Measurements from ENCODE around the gene FAM210A.

DNA sequence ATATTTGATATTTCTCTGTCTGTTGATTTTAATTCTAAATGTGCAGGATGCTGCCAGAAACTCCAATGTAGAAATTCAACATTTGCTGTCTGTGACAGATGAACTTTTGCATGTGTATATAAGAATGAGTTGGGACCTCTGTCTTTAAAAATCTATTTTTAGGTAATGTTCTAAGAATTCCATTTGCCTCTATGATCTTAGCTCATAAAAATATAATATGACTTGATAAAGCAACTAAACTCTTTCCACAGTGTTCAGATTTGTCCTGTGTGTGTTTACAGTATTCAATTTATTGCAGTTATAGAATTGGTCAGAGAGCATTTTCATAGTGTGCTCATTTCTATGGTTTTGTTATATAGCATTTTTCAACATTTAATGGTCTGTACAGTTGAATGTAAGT is 33.7 kb upstream of the FAM210A start:
- TF ChIP-seq, protein P1, sequence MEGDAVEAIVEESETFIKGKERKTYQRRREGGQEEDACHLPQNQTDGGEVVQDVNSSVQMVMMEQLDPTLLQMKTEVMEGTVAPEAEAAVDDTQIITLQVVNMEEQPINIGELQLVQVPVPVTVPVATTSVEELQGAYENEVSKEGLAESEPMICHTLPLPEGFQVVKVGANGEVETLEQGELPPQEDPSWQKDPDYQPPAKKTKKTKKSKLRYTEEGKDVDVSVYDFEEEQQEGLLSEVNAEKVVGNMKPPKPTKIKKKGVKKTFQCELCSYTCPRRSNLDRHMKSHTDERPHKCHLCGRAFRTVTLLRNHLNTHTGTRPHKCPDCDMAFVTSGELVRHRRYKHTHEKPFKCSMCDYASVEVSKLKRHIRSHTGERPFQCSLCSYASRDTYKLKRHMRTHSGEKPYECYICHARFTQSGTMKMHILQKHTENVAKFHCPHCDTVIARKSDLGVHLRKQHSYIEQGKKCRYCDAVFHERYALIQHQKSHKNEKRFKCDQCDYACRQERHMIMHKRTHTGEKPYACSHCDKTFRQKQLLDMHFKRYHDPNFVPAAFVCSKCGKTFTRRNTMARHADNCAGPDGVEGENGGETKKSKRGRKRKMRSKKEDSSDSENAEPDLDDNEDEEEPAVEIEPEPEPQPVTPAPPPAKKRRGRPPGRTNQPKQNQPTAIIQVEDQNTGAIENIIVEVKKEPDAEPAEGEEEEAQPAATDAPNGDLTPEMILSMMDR (IDR thresholded peaks at IDR 0.05), result no peak
- no peak for TF ChIP-seq POLR2A (IDR thresholded peaks at IDR 0.05)
- TF ChIP-seq POLR2AphosphoS5 (IDR thresholded peaks at IDR 0.05), result no peak
- no peak for TF ChIP-seq EP300 (IDR thresholded peaks at IDR 0.05)

Measured in stomach (tissue), 4 donors.